Bronchial epithelial cell (primary cell): ENCODE data around the gene MAGEF1. TPM values are rescaled to one million over a fixed set of nuclear protein-coding genes. Genes with fewer than 3 reads are reported as not detected.

Source experiments
- DNase-seq: peaks from one replicate; pipeline ENCODE4 v3.0.0-alpha.2; 2010; ENCODE audit warnings: low read depth
- FAIRE-seq: peaks from 2 replicates; lab custom pipeline; 2011; peaks lifted over from hg19 to GRCh38; lab: Jason Lieb, UNC
- H3K27me3 ChIP-seq: 2 replicates; pipeline ENCODE4 v1.5.1; 2011; ENCODE audit warnings: low read length; ENCODE audit not compliant: control insufficient read depth, insufficient read depth
- H3K36me3 ChIP-seq: 2 replicates; pipeline ENCODE4 v1.5.1; 2011; ENCODE audit warnings: low read length; ENCODE audit not compliant: control insufficient read depth, insufficient read depth
- H3K4me3 ChIP-seq: 2 replicates; pipeline ENCODE4 v1.5.1; 2011; ENCODE audit warnings: mild to moderate bottlenecking, low read depth, low read length, control low read depth
- total RNA-seq: library from RNA; depleted of rRNA; stranded (reverse); fragments of >200 nt; gene quantifications from 2 replicates; pipeline ENCODE4 v1.2.1, GENCODE V29; 2014
- TF ChIP-seq, protein P1 (sequence below): IDR thresholded peaks from 2 replicates; pipeline ENCODE4 v1.5.1; 2011; ENCODE audit warnings: mild to moderate bottlenecking, moderate library complexity, low read length, control low read depth, inconsistent platforms; ENCODE audit not compliant: insufficient read depth, severe bottlenecking

MAGEF1 gene
- total RNA-seq, 1 donor from 2014 or later = 14.2 TPM

DNA sequence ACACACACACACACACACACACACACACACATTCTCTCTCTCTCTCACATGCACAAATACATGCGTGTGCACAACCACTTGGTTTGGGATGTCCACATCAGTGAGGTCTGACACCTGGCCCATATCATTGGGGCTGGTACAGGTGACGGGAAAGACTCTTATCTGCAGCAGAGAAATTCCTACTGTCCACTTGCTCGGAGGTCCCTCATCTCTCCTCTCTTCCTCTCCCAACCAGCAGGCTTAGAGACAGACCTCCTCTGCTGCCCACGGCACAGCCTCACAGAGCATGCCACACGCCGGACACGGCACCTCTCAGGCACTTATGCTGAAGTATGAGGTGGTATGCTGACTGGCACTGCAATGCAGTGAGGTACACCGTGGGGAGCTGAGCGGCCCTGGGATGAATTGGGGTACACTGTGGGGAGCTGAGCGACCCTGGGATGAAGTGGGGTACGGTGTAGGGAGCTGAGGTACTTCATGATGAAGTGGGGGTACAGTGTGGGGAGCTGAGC is 41.7 kb downstream of the MAGEF1 start:
- DNase-seq (no peak), FAIRE-seq (no peak)
- H3K27me3 ChIP-seq = no peaks in the 10 kb centered on the region
- H3K36me3 ChIP-seq = no peaks in the 10 kb centered on the region
- TF ChIP-seq, protein P1, sequence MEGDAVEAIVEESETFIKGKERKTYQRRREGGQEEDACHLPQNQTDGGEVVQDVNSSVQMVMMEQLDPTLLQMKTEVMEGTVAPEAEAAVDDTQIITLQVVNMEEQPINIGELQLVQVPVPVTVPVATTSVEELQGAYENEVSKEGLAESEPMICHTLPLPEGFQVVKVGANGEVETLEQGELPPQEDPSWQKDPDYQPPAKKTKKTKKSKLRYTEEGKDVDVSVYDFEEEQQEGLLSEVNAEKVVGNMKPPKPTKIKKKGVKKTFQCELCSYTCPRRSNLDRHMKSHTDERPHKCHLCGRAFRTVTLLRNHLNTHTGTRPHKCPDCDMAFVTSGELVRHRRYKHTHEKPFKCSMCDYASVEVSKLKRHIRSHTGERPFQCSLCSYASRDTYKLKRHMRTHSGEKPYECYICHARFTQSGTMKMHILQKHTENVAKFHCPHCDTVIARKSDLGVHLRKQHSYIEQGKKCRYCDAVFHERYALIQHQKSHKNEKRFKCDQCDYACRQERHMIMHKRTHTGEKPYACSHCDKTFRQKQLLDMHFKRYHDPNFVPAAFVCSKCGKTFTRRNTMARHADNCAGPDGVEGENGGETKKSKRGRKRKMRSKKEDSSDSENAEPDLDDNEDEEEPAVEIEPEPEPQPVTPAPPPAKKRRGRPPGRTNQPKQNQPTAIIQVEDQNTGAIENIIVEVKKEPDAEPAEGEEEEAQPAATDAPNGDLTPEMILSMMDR = no peak
- H3K4me3 ChIP-seq = no peak overlapping the region

DNA sequence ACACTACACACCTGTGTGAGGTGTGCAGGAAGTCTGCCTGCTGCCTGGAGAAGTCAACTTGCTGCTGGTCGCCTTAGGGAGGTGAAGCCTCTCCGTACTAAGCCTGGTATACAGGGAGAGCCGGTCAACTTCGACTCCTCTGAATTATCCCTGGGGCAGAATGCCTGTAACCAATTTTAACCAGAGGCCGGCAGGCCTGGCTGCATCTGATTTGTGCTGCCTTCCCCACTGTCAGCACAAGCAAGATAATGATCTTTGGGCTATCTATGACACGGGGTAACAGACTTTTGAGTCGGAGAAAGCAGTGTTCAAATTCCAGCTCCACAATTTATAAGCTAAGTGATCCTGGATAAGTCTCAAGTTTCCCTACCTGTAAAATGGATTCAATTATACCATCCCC is 42.3 kb downstream of the MAGEF1 start:
- H3K36me3 ChIP-seq = no peaks in the 10 kb centered on the region
- TF ChIP-seq, protein P1 = no peak
- FAIRE-seq (no peak), DNase-seq (no peak)
- H3K27me3 ChIP-seq = no peaks in the 10 kb centered on the region
- H3K4me3 ChIP-seq = no peak overlapping the region

DNA sequence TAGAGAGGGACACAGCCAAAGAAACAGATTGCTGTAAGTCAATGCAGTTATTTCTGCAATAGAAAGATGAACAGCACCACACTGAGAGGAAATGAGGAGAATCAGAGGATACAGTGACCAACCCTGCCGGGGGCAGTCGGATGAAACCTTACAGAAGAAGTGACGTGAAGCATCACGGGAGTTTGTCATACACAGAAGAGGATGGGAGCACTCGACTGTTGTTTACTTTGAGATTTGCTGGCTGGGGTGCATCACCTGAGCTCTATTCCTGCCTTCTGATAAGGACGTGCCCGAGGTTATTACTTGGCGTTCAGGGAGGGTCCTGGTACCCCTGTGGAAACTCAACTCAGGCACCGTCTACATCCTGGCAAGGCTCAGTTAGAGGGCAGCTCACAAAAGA is 45.4 kb downstream of the MAGEF1 start:
- Histone ChIP-seq H3K4me3 (no peak overlapping the region), H3K36me3 (no peaks in the 10 kb centered on the region), H3K27me3 (no peaks in the 10 kb centered on the region)
- peak; percentile 64 for FAIRE-seq
- peak; percentile 59 for DNase-seq
- TF ChIP-seq, protein P1 = no peak

DNA sequence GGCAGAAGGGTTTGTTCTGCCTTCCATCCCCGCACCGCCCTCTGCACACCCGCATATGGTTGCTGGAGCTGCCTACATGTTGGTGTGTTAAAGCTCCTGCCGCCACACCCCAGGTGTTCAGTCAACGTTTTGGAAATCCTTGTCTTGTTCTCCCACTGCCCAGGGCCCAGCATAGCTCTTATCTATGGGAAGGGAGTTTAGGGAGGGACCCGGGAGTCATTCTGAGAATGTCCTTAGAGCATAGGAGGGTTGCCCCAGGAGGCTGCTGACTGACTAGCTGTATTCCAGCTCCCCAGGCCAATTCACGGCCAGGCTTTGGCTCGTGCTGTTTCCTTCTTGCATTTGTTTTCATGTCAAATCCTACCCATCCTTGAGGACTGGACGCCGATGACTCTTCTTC is 46.8 kb downstream of the MAGEF1 start:
- H3K36me3 ChIP-seq = no peaks in the 10 kb centered on the region
- peak; percentile 40 for FAIRE-seq
- DNase-seq = no peak
- TF ChIP-seq, protein P1 = no peak
- no peak overlapping the region for H3K4me3 ChIP-seq
- no peaks in the 10 kb centered on the region for H3K27me3 ChIP-seq

DNA sequence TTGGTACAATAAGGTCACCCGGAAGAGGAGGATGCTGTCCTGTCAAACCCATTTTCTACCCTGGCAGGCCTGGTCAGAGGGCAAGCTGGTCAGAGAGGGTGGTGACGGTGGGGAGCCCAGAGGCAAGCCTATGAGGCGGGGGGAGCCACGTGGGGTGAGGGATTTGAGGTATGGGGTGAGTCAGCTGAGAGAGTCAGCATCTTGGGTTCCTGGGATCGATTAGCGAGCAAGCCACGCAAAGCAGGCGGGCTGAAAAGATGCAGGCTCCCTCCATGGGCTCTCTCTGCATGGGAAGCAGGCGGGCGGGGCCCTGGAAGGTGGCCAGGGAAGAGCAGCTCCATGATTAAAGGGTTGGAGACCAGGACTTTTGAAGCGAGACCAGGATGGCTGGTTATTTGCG is 48.1 kb downstream of the MAGEF1 start:
- DNase-seq = no peak
- no peak for FAIRE-seq
- Histone ChIP-seq H3K4me3 (no peak overlapping the region), H3K27me3 (no peaks in the 10 kb centered on the region), H3K36me3 (no peaks in the 10 kb centered on the region)
- TF ChIP-seq, protein P1 = no peak

DNA sequence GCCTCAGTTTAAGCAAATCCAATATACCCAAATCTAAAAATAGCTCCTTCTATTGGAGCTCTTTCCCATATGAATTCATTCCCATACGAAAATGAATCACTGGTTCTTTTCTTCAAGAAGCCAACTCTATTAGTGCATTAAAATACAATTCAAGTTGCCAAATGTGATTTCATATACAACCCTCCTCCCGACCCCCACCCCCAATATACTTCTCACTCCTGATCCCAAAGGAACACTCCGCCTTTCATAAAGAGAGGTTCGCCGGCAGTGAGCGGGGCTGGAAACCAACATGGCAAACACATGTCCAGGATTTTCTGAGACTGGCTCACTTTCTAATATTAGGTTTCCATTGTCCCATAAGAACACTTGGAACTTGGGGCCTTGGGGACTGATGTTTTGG is 48.5 kb downstream of the MAGEF1 start:
- FAIRE-seq (no peak), DNase-seq (no peak)
- TF ChIP-seq, protein P1 = no peak
- H3K36me3 ChIP-seq = no peaks in the 10 kb centered on the region
- H3K27me3 ChIP-seq = no peaks in the 10 kb centered on the region
- no peak overlapping the region for H3K4me3 ChIP-seq
